Activated T-helper 1 cell treated with Interleukin-2 at 50 U/mL for 16 hours (primary cell): ENCODE measurements around the gene TPRN.

Experiments
- DNase-seq: peaks from one replicate; pipeline ENCODE4 v3.0.0-alpha.2; 2020; ENCODE audit warnings: low read depth

Gene TPRN

GRCh38 chr9:137161558-137162486 is 38.7 kb downstream of the TPRN start:
- no peak for DNase-seq

DNA sequence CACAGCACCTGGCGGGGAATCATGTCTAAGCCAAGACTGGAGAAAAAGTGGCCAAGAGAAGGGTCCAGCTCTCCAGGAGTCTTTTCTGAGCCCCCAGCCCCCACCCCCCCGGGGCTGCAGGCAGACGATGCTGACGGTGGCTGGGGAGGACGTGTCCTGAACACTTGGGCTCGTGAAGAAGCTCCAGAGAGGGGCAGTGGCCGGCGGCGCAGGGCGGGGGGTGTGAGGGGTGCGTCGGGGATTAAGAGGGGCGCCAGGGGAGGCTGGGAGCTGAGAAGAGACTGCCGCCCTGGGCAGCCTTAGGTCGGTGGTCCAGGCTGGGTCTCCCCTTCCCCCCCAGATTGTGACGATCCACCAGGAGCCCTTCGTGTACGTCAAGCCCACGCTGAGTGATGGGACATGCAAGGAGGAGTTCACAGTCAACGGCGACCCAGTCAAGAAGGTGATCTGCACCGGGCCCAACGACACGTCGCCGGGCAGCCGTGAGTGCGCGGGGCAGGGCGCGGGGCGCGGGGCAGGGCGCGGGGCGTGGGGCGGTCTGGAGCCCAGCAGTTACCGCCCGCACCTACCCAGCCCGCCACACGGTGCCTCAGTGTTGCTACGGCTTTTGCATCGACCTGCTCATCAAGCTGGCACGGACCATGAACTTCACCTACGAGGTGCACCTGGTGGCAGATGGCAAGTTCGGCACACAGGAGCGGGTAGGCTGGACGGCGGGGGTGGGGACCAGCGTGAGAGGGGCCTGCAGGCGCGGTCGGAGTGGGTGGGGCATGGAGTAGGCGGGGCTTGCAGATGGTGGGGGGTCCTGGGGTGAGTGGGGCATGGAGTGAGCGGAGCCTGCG is 39.6 kb downstream of the TPRN start:
- no peak for DNase-seq

DNA sequence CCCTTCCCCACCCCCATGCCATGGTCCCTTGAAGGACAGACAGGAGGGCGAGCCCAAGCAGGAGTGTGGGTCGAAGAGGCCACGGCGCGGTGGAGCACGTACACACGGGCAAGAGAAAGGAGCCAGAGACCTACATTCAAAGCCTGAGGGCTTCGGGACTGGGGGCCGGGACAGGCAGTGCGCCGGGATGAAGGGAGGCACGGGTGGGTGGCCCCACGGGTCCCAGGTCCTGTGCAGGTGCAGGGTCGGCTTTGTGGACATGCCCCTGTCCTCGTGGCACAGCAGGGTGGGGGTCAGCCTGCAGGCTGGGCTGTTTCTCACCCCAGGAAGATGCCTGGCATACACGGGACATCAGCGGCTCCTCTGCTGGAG is 40.5 kb downstream of the TPRN start:
- DNase-seq = no peak

- no peak for DNase-seq
Observed at GRCh38 chr9:137159105-137160053, 41.2 kb downstream of the TPRN start.

- no peak for DNase-seq
Observed at GRCh38 chr9:137158625-137159024, 41.9 kb downstream of the TPRN start.

DNA sequence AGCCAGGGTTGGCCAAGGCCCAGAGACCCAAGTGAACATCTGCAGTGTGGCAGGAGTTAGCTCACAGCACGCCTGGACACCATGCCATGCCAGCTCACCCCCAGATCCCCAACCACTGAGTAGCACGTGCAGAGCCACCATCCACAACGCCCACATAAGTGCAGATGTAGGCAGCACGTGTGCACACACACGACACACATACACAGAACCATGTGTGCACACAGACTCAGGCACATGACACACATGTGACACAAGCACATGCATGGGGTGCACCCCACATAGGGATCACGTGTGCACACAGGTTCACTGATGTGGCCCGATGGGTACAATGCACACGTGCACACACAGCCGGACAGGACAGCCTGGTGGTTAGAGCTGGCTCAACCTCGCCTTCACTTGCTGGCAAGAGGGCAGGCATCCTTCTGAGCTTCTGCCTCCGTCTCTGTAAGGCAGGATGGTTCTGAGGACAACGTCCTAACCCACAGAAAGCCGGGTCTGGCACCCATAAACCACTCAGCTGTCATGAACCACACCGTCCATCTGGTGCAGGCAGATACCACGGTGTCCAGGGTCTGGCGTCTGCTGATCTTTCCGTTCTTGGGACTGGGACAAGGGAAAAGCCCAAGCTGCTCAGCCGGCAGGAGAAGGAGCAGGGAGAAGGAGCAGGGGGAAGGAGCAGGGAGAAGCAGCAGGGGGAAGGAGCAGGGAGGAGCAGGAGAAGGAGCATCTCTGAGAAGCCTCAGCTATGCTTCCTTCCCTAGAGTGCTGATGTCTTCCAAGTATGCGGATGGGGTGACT is 42.7 kb downstream of the TPRN start:
- DNase-seq = no peak

DNA sequence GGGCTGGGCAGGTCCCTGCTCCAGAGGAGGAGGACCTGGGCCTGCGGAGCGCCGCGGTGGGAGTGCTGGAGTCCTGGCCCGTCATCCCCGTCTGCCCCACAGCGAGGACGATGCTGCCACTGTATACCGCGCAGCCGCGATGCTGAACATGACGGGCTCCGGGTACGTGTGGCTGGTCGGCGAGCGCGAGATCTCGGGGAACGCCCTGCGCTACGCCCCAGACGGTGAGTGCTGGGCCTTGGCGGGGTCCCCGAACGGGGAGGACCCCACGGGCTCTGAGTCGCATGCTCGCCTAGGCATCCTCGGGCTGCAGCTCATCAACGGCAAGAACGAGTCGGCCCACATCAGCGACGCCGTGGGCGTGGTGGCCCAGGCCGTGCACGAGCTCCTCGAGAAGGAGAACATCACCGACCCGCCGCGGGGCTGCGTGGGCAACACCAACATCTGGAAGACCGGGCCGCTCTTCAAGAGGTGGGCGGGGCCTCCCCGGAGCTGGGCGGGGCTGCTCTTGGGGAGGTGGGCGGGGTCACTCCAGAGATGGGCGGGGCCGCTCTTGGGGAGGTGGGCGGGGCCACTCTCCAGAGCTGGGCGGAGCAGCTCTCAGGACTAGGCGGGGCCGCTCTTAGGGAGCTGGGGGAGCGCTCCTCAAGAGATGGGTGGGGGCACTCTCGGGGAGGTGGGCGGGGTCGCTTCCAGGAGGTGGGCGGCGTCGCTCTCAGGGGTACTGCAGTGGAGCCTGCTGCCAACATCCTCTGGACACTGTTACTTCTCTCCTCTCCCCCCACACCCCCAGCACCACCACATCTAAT is 43.8 kb downstream of the TPRN start:
- peak; percentile 36 for DNase-seq

DNA sequence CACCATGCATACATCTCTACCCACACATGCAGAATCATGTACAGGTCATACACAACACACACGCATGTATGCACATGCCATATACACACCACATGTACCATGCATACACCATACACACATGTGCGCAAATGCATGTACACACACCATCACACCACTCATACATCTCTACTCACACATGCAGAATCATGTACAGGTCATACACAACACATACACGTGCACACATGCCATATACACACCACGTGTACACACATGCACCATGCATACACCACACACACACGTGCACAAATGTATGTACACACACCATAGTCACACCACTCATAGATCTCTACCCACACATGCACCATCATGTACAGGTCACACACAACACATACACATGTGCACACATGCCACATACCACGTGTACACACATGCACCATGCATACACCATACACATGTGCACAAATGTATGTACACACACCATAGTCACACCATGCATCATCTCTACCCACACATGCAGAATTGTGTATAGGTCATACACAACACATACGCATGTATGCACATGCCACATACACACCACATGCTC is 47.6 kb downstream of the TPRN start:
- DNase-seq = no peak

GRCh38 chr9:137150617-137151457 is 49.7 kb downstream of the TPRN start:
- DNase-seq = no peak

- no peak for DNase-seq
Observed at GRCh38 chr9:137149942-137150616, 50.5 kb downstream of the TPRN start.

GRCh38 chr9:137149363-137149762 is 51.2 kb downstream of the TPRN start:
- no peak for DNase-seq

- no peak for DNase-seq
Observed at GRCh38 chr9:137148661-137149060, 51.9 kb downstream of the TPRN start.

- no peak for DNase-seq
Observed at GRCh38 chr9:137148242-137148641, 52.3 kb downstream of the TPRN start.

DNA sequence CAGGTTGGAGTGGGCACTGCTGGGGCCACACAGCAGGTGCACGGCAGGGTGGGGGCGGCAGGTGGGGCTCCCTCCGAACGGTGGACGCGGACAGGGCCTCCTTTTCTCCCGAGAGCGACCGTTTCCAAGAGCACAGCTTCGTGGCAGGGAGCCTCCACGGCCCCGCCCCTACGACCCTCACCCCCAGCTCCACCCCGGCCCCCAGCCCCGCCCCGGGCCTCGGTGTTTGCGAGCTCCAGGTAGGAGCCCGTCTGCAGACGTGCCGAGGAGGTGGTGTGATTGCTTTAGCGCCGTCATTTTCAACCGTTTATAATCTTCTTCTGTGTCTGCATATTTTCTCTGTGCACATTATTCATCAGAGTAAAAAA is 52.8 kb downstream of the TPRN start:
- DNase-seq = no peak

DNA sequence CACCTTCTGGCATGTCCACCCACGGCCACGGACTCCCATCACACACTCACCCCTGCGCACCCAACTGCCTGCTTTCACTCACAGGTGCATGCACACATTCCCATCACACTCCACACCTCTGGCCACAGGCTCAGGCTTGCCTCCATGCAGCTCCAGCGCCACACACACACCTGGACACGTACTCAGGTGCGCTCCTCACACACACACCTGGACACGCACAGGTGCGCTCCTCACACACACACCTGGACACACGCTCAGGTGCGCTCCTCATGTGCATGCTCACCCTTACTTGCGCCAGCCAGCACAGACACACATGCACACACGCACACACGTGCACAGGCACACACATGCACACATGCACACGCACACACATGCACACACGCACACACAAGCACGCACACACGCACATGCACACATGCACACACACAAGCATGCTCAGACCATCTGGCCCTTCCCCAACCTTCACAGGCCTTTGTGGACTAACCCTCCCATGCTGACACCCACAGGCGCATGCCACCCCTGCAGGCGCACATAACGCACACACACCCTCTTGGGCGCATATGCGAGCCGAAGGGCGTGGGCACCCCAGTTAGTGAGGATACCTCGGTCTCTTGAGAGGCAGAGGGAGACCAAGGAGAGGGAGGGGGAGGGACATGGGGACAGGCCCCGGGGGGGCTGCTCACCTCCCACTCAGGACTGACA is 53.3 kb downstream of the TPRN start:
- DNase-seq = no peak

GRCh38 chr9:137146527-137146918 is 54.0 kb downstream of the TPRN start:
- DNase-seq = no peak

DNA sequence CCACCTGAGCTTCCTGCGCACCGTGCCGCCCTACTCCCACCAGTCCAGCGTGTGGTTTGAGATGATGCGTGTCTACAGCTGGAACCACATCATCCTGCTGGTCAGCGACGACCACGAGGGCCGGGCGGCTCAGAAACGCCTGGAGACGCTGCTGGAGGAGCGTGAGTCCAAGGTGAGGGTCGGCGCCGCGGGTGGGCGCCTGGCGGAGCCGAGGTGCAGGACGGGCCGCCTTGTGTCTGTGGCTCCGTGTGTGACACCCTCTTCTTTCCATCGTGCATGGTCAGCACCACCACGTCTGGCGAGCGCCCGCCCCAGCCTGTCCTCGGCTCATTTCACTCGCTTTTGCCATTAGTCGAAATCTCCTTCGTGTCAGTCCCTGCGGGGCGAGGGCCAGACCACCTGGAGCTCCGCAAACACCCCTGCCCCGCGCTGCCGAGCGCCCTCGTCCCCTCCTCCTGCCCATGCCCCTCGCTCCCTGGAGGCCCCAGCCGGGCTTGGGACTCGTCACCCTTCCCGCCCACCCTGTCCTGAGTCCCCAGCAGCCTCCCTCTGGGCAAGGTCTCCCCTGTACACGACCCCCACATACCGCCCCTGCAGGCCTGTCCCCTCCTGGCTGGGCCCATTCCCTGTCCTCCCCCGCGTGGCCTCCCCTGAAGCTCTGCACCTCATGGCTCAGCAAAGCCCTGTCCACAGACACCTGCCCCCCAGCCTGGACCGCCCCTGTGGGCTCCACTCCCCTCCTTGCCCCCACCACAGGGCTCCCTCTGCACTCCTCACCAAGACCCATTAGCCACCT is 54.6 kb downstream of the TPRN start:
- DNase-seq = no peak
